HepG2 (cell line): ENCODE results near the gene AKIRIN1. TPM values are rescaled to one million over a fixed set of nuclear protein-coding genes. Genes with fewer than 3 reads are reported as not detected.
A peak's percentile ranks its signal among the peaks of the same experiment; 100 is the strongest.

Experiments
- ATAC-seq: fragments of 200-7000 bp; cut with Tn5 transposase; 3 replicates; pipeline ENCODE4 v1.9.1; 2020; ENCODE audit warnings: mild to moderate bottlenecking, moderate library complexity
- BruUV-seq: library from RNA; stranded (reverse); fragments of 400-500 nt; replicated peaks from 2 replicates; lab custom pipeline; 2021; lab: Mats Ljungman, UMichigan
- CTCF ChIA-PET: fragments of 300-600 bp; formaldehyde crosslinking; extraction: SDS; loops from one replicate; lab custom pipeline; 2021; ENCODE audit warnings: low total read pairs, inconsistent platforms, low intra/inter-chr PET ratio; lab: Yijun Ruan, JAX
- POLR2A ChIA-PET: fragments of 350-600 bp; sonication (Branson Sonifier 250); formaldehyde crosslinking; loops from one replicate; lab custom pipeline; 2020; ENCODE audit warnings: antibody characterized with exemption, inconsistent platforms; lab: Yijun Ruan, JAX
- DNase-seq: peaks from one replicate; pipeline ENCODE4 v3.0.0-alpha.2; 2015; ENCODE audit warnings: low spot score
- FAIRE-seq: peaks from 3 replicates; lab custom pipeline; 2011; peaks lifted over from hg19 to GRCh38; lab: Jason Lieb, UNC
- H2AFZ ChIP-seq: one replicate; pipeline ENCODE4 v1.6.1; 2011; ENCODE audit warnings: low read length, inconsistent platforms
- H3K27ac ChIP-seq: fragments of 300-600 bp; 3 replicates; pipeline ENCODE4 v1.8.0; 2011; ENCODE audit warnings: mixed run types, mild to moderate bottlenecking, mixed read lengths, low read length, inconsistent platforms; ENCODE audit not compliant: insufficient read depth; ENCODE audit errors: extremely low read length
- H3K27me3 ChIP-seq, 2 experiments: fragments of 200-600 bp in 1 of 2; 2 replicates in 1 of 2; 3 replicates in 1 of 2; pipeline versions ENCODE4 v1.6.0 to v1.8.0; 2011; ENCODE audit warnings: low read length in 2 of 2, mild to moderate bottlenecking in 2 of 2, moderate library complexity in 2 of 2, inconsistent platforms in 1 of 2; ENCODE audit not compliant: insufficient read depth in 2 of 2, control insufficient read depth in 1 of 2
- H3K36me3 ChIP-seq, 2 experiments: fragments of 200-600 bp in 1 of 2; replicated peaks in 1 of 2; 2 replicates in 1 of 2; 3 replicates in 1 of 2; pipeline versions ENCODE4 v1.5.1 to v1.8.0; 2011; ENCODE audit warnings: low read length in 2 of 2, inconsistent platforms in 1 of 2; ENCODE audit not compliant: insufficient read depth in 2 of 2, control insufficient read depth in 1 of 2
- H3K4me1 ChIP-seq: 2 replicates; pipeline ENCODE4 v1.5.1; 2012; ENCODE audit warnings: low read length, inconsistent platforms; ENCODE audit not compliant: insufficient read depth
- H3K4me2 ChIP-seq: 2 replicates; pipeline ENCODE4 v1.6.0; 2011; ENCODE audit warnings: low read depth, low read length, inconsistent platforms
- H3K4me3 ChIP-seq, 3 experiments: fragments of 200-600 bp in 1 of 3; sonication (generic), shearing (Covaris generic) in 1 of 3; replicated peaks in 1 of 3; 2 replicates each; pipeline ENCODE4 v1.5.1; 2011 to 2016; ENCODE audit warnings: low read length in 3 of 3, inconsistent platforms in 2 of 3, low read depth in 2 of 3, mild to moderate bottlenecking in 2 of 3, control low read depth in 1 of 3, mixed read lengths in 1 of 3; ENCODE audit not compliant: insufficient read depth in 1 of 3
- H3K79me2 ChIP-seq: one replicate; pipeline ENCODE4 v1.6.1; 2011; ENCODE audit warnings: low read length, inconsistent platforms; ENCODE audit not compliant: insufficient read depth
- H3K9ac ChIP-seq: 2 replicates; pipeline ENCODE4 v1.6.0; 2011; ENCODE audit warnings: mild to moderate bottlenecking, low read depth, low read length, inconsistent platforms; ENCODE audit not compliant: insufficient read depth
- H3K9me3 ChIP-seq: 2 replicates; pipeline ENCODE4 v1.5.1; 2012; ENCODE audit warnings: mild to moderate bottlenecking, low read length
- H4K20me1 ChIP-seq: 2 replicates; pipeline ENCODE4 v1.6.0; 2011; ENCODE audit warnings: inconsistent platforms, mild to moderate bottlenecking, low read length, moderate library complexity; ENCODE audit not compliant: insufficient read depth
- ARID2 ChIP-seq: sonication (generic); formaldehyde crosslinking; IDR thresholded peaks from 2 replicates; pipeline ENCODE4 v1.8.1; 2022; ENCODE audit warnings: mild to moderate bottlenecking, missing genetic modification reagents, borderline replicate concordance
- CEBPG ChIP-seq: IDR thresholded peaks from 2 replicates; pipeline ENCODE4 v1.6.1; 2016
- GABPB1 ChIP-seq: IDR thresholded peaks from 2 replicates; pipeline ENCODE4 v1.6.1; 2016; ENCODE audit warnings: mild to moderate bottlenecking, missing genetic modification reagents, moderate library complexity, missing compliant biosample characterization
- HNRNPLL ChIP-seq: fragments of 200-400 bp; formaldehyde crosslinking; IDR thresholded peaks from 2 replicates; pipeline ENCODE4 v1.6.1; 2017; ENCODE audit warnings: mild to moderate bottlenecking, low read depth, low read length; ENCODE audit not compliant: poor library complexity, severe bottlenecking
- NR3C1 ChIP-seq: sonication (generic); formaldehyde crosslinking; IDR thresholded peaks from 2 replicates; pipeline ENCODE4 v1.4.0; 2020; ENCODE audit warnings: missing genetic modification reagents
- RFXAP ChIP-seq: sonication (generic); formaldehyde crosslinking; IDR thresholded peaks from 2 replicates; pipeline ENCODE4 v1.4.0; 2020; ENCODE audit warnings: missing genetic modification reagents, borderline replicate concordance
- RORA ChIP-seq: sonication (generic); formaldehyde crosslinking; IDR thresholded peaks from 2 replicates; pipeline ENCODE4 v1.5.0; 2020; ENCODE audit warnings: mild to moderate bottlenecking, missing genetic modification reagents, moderate library complexity
- TBX2 ChIP-seq: sonication (generic); formaldehyde crosslinking; IDR thresholded peaks from 2 replicates; pipeline ENCODE4 v1.5.0; 2020; ENCODE audit warnings: missing genetic modification reagents, mild to moderate bottlenecking, borderline replicate concordance
- TCF7L2 ChIP-seq: IDR thresholded peaks from 2 replicates; pipeline ENCODE4 v1.6.1; 2011; ENCODE audit warnings: mild to moderate bottlenecking, low read depth, low read length, moderate library complexity
- YEATS4 ChIP-seq: sonication (generic); formaldehyde crosslinking; IDR thresholded peaks from 2 replicates; pipeline ENCODE4 v1.4.0; 2020; ENCODE audit warnings: missing genetic modification reagents, borderline replicate concordance
- ZMYM3 ChIP-seq: sonication (generic); formaldehyde crosslinking; IDR thresholded peaks from 2 replicates; pipeline ENCODE4 v1.5.1; 2020; ENCODE audit warnings: mild to moderate bottlenecking, missing genetic modification reagents
- ZNF121 ChIP-seq: sonication (generic); formaldehyde crosslinking; IDR thresholded peaks from 2 replicates; pipeline ENCODE4 v1.5.0; 2020; ENCODE audit warnings: mild to moderate bottlenecking, missing genetic modification reagents
- ZNF30 ChIP-seq: sonication (generic); formaldehyde crosslinking; IDR thresholded peaks from 2 replicates; pipeline ENCODE4 v1.5.0; 2020; ENCODE audit warnings: mild to moderate bottlenecking, missing genetic modification reagents
- ZNF83 ChIP-seq: sonication (generic); formaldehyde crosslinking; IDR thresholded peaks from 2 replicates; pipeline ENCODE4 v1.4.0; 2020; ENCODE audit warnings: missing genetic modification reagents, mild to moderate bottlenecking, borderline replicate concordance
- WGBS: methylation state at CpG from one replicate; pipeline ENCODE4 v1.1.6; 2017; ENCODE audit warnings: low lambda C conversion rate; 5-methylcytosine and 5-hydroxymethylcytosine counted together
- in situ Hi-C: cut with HindIII; loops from 2 replicates; pipeline ENCODE4 v1.10.0; 2017; ENCODE audit warnings: low pct_unique_long_range_greater_than_20kb; ENCODE audit not compliant: extremely low pct_ligation_motif_present
- intact Hi-C: fragments of 100-400 bp; cut with micrococcal nuclease; formaldehyde crosslinking; loops from one replicate; pipeline ENCODE4 v1.10.0; 2022; ENCODE audit not compliant: unreplicated experiment
- polyA plus RNA-seq, 8 experiments: library from polyadenylated mRNA; depleted of rRNA in 3 of 8; stranded (reverse) in 7 of 8; unstranded in 1 of 8; fragments of >200 nt; fragmentation: Illumina TruSeq in 4 of 8; extraction: Trizol in 4 of 8; gene quantifications; 2 replicates each; pipeline versions ENCODE4 v1.2.1 to v1.2.3, GENCODE V29; 2011 to 2016; ENCODE audit warnings: low read depth in 4 of 8, missing spikeins in 1 of 8, mixed read lengths in 1 of 8; ENCODE audit not compliant: insufficient read depth in 1 of 8
- total RNA-seq, 5 experiments: library from RNA; depleted of rRNA; stranded (reverse); fragments of >200 nt; fragmentation: Illumina TruSeq; extraction: Trizol; gene quantifications; 2 replicates each; pipeline ENCODE4 v1.2.3, GENCODE V29; 2016; ENCODE audit warnings: low read depth in 1 of 5
- TF ChIP-seq, protein P1 (sequence below): sonication (generic); formaldehyde crosslinking; conservative IDR thresholded peaks from 2 replicates; pipeline ENCODE4 v1.4.0; 2020; ENCODE audit warnings: mild to moderate bottlenecking, missing genetic modification reagents, moderate library complexity
- TF ChIP-seq, protein P2 (sequence below): sonication (generic); formaldehyde crosslinking; conservative IDR thresholded peaks from 2 replicates; pipeline ENCODE4 v1.8.0; 2022; ENCODE audit warnings: missing genetic modification reagents
- TF ChIP-seq, protein P3 (sequence below): sonication (generic); formaldehyde crosslinking; IDR thresholded peaks from 2 replicates; pipeline ENCODE4 v1.4.0; 2020; ENCODE audit warnings: missing genetic modification reagents

Gene AKIRIN1
- total and polyA plus RNA-seq, 2 of the 13 experiments (the other 11 are each of a cell fraction or from before 2014, with no cell fraction given) = 123 to 157 TPM

GRCh38 chr1:38942664-38943428 lies 48.2 kb upstream of the AKIRIN1 start:
- 46% methylated on average over 9 of the region's 10 CpGs for WGBS
- H3K27me3 ChIP-seq = no peaks in the 10 kb centered on the region; a peak in 1 of 5 replicates
- no peaks in the 10 kb centered on the region for H3K36me3 ChIP-seq
- H4K20me1 ChIP-seq = no peaks in the 10 kb centered on the region
- no peak overlapping the region for H3K4me3 ChIP-seq
- H3K9me3 ChIP-seq = no peaks in the 10 kb centered on the region
- ChIA-PET POLR2A (no interaction called here), CTCF (no interaction called here)
- H3K79me2 ChIP-seq = peaks cover 2% of the 10 kb centered on the region
- ATAC-seq (peak; percentile 66), DNase-seq (peak; percentile 41), FAIRE-seq (peak; percentile 63)
- in situ Hi-C loops = no loop called here
- H2AFZ ChIP-seq = no peak overlapping the region
- intact Hi-C loops = no loop called here
- no TSS peak for BruUV-seq
- peak overlapping the region; percentile 64 for H3K27ac ChIP-seq
- H3K4me1 ChIP-seq = peaks cover 69% of the 10 kb centered on the region
- no peak overlapping the region for H3K9ac ChIP-seq
- peak overlapping the region; percentile 50 for H3K4me2 ChIP-seq
- TF ChIP-seq ZMYM3 (CRISPR knock-in tag) (peak; percentile 11; the same call in 1 of the 2 replicates), NR3C1 (CRISPR knock-in tag) (no peak), ZNF83 (no peak), GABPB1 (CRISPR knock-in tag) (no peak), RORA (CRISPR knock-in tag) (no peak), ZNF30 (CRISPR knock-in tag) (no peak), RFXAP (0 out of 2 replicates have a peak, but pooled peaks have one; percentile 54), YEATS4 (CRISPR knock-in tag) (0 out of 2 replicates have a peak, but pooled peaks have one; percentile 26), CEBPG (CRISPR knock-in tag) (peak; percentile 57), ARID2 (CRISPR knock-in tag) (no peak), TBX2 (CRISPR knock-in tag) (peak; percentile 53; the same call in 1 of the 2 replicates), ZNF121 (CRISPR knock-in tag) (peak; percentile 99), TCF7L2 (no peak), HNRNPLL (no peak)
- TF ChIP-seq, protein P1, sequence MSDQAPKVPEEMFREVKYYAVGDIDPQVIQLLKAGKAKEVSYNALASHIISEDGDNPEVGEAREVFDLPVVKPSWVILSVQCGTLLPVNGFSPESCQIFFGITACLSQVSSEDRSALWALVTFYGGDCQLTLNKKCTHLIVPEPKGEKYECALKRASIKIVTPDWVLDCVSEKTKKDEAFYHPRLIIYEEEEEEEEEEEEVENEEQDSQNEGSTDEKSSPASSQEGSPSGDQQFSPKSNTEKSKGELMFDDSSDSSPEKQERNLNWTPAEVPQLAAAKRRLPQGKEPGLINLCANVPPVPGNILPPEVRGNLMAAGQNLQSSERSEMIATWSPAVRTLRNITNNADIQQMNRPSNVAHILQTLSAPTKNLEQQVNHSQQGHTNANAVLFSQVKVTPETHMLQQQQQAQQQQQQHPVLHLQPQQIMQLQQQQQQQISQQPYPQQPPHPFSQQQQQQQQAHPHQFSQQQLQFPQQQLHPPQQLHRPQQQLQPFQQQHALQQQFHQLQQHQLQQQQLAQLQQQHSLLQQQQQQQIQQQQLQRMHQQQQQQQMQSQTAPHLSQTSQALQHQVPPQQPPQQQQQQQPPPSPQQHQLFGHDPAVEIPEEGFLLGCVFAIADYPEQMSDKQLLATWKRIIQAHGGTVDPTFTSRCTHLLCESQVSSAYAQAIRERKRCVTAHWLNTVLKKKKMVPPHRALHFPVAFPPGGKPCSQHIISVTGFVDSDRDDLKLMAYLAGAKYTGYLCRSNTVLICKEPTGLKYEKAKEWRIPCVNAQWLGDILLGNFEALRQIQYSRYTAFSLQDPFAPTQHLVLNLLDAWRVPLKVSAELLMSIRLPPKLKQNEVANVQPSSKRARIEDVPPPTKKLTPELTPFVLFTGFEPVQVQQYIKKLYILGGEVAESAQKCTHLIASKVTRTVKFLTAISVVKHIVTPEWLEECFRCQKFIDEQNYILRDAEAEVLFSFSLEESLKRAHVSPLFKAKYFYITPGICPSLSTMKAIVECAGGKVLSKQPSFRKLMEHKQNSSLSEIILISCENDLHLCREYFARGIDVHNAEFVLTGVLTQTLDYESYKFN = peak; percentile 23; the same call in 1 of the 2 replicates
- TF ChIP-seq, protein P2, sequence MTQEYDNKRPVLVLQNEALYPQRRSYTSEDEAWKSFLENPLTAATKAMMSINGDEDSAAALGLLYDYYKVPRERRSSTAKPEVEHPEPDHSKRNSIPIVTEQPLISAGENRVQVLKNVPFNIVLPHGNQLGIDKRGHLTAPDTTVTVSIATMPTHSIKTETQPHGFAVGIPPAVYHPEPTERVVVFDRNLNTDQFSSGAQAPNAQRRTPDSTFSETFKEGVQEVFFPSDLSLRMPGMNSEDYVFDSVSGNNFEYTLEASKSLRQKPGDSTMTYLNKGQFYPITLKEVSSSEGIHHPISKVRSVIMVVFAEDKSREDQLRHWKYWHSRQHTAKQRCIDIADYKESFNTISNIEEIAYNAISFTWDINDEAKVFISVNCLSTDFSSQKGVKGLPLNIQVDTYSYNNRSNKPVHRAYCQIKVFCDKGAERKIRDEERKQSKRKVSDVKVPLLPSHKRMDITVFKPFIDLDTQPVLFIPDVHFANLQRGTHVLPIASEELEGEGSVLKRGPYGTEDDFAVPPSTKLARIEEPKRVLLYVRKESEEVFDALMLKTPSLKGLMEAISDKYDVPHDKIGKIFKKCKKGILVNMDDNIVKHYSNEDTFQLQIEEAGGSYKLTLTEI (CRISPR knock-in tag) = no peak
- TF ChIP-seq, protein P3, sequence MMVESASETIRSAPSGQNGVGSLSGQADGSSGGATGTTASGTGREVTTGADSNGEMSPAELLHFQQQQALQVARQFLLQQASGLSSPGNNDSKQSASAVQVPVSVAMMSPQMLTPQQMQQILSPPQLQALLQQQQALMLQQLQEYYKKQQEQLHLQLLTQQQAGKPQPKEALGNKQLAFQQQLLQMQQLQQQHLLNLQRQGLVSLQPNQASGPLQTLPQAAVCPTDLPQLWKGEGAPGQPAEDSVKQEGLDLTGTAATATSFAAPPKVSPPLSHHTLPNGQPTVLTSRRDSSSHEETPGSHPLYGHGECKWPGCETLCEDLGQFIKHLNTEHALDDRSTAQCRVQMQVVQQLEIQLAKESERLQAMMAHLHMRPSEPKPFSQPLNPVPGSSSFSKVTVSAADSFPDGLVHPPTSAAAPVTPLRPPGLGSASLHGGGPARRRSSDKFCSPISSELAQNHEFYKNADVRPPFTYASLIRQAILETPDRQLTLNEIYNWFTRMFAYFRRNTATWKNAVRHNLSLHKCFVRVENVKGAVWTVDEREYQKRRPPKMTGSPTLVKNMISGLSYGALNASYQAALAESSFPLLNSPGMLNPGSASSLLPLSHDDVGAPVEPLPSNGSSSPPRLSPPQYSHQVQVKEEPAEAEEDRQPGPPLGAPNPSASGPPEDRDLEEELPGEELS (CRISPR knock-in tag) = peak; percentile 88
